Breast epithelium (tissue), 4 donors: ENCODE measurements around the gene FUBP3. TPM values are rescaled to one million over a fixed set of nuclear protein-coding genes. Genes with fewer than 3 reads are reported as not detected.

Experiments
- DNase-seq, 2 donors: peaks; one replicate each; pipeline ENCODE4 v3.0.0-alpha.2; 2019; ENCODE audit warnings: low spot score in 2 of 2
- H3K27ac ChIP-seq, 2 donors: fragments of 200-600 bp; sonication (generic) in 1 of 2; one replicate each; pipeline ENCODE4 v1.5.1; 2016 to 2019; ENCODE audit warnings: mild to moderate bottlenecking in 1 of 2
- H3K27me3 ChIP-seq, 2 donors: fragments of 200-600 bp; sonication (generic) in 1 of 2; one replicate each; pipeline versions ENCODE4 v1.5.1 to v1.6.0; 2017 to 2019; ENCODE audit warnings: control low read depth in 1 of 2, mild to moderate bottlenecking in 1 of 2
- H3K36me3 ChIP-seq: fragments of 200-600 bp; one replicate; pipeline ENCODE4 v1.5.1; 2019
- H3K4me1 ChIP-seq, 2 donors: fragments of 200-600 bp; sonication (generic); one replicate each; pipeline ENCODE4 v1.5.1; 2016 to 2019; ENCODE audit warnings: control low read depth in 1 of 2
- H3K4me3 ChIP-seq, 3 donors: fragments of 200-600 bp; sonication (generic); 1 replicate in 2 of 3; 2 replicates in 1 of 3; pipeline ENCODE4 v1.5.1; 2016 to 2019; ENCODE audit warnings: mild to moderate bottlenecking in 3 of 3, moderate library complexity in 2 of 3
- H3K9me3 ChIP-seq, 2 donors: fragments of 200-600 bp; sonication (generic) in 1 of 2; one replicate each; pipeline ENCODE4 v1.5.1; 2016 to 2019; ENCODE audit warnings: control low read depth in 1 of 2
- POLR2A ChIP-seq: fragments of 450-650 bp; IDR thresholded peaks from one replicate; pipeline ENCODE4 v1.6.1; 2016; ENCODE audit warnings: antibody characterized with exemption, mild to moderate bottlenecking, moderate library complexity
- POLR2AphosphoS5 ChIP-seq, 3 donors: sonication (generic); formaldehyde crosslinking; IDR thresholded peaks; one replicate each; pipeline ENCODE4 v1.6.1; 2017; ENCODE audit warnings: antibody characterized with exemption in 3 of 3
- intact Hi-C: fragments of 100-400 bp; cut with DNase I; formaldehyde crosslinking; loops from one replicate; pipeline ENCODE4 v1.15.1; 2023; ENCODE audit warnings: low total_unique reads
- total RNA-seq, 3 donors: library from RNA; depleted of rRNA; stranded (reverse); fragments of >200 nt; gene quantifications; one replicate each; pipeline ENCODE4 v1.1.0, GENCODE V29; 2016
- TF ChIP-seq, protein P1 (sequence below), 3 donors: fragments of 450-650 bp; IDR thresholded peaks; one replicate each; pipeline ENCODE4 v1.5.1; 2016 to 2017; ENCODE audit warnings: antibody characterized with exemption in 3 of 3, mild to moderate bottlenecking in 3 of 3, moderate library complexity in 3 of 3

Gene FUBP3
- total RNA-seq, 3 donors from 2014 or later: 36.6 to 42.6 (median 38.7) TPM

- intact Hi-C loops: no loop called here
- Histone ChIP-seq H3K36me3 (no peaks in the 10 kb centered on the region), H3K27ac (no peak overlapping the region), H3K27me3 (no peaks in the 10 kb centered on the region), H3K9me3 (no peaks in the 10 kb centered on the region), H3K4me1 (no peaks in the 10 kb centered on the region), H3K4me3 (no peak overlapping the region)
- no peak for DNase-seq
- TF ChIP-seq POLR2AphosphoS5 (IDR thresholded peaks at IDR 0.05): no peak
- no peak for TF ChIP-seq POLR2A
- TF ChIP-seq, protein P1, sequence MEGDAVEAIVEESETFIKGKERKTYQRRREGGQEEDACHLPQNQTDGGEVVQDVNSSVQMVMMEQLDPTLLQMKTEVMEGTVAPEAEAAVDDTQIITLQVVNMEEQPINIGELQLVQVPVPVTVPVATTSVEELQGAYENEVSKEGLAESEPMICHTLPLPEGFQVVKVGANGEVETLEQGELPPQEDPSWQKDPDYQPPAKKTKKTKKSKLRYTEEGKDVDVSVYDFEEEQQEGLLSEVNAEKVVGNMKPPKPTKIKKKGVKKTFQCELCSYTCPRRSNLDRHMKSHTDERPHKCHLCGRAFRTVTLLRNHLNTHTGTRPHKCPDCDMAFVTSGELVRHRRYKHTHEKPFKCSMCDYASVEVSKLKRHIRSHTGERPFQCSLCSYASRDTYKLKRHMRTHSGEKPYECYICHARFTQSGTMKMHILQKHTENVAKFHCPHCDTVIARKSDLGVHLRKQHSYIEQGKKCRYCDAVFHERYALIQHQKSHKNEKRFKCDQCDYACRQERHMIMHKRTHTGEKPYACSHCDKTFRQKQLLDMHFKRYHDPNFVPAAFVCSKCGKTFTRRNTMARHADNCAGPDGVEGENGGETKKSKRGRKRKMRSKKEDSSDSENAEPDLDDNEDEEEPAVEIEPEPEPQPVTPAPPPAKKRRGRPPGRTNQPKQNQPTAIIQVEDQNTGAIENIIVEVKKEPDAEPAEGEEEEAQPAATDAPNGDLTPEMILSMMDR (IDR thresholded peaks at IDR 0.05): no peak
These were observed 13.6 kb upstream of the FUBP3 start for GRCh38 chr9:130565792-130566191.

DNA sequence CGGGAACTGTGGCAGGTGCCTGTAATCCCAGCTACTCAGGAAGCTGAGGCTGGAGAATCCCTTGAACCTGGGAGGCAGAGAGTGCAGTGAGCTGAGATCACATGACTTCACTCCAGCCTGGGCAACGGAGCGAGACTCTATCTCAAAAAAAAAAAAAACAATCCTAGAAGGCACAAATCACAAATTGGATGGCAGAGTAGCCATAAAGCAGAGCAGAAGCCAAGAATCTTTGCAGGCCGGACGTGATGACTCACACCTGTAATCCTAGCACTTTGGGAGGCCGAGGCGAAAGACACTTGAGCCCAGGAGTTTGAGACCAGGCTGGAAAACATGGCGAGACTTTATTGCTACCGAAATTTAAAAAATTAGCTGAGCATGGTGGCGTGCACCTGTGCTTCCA, 9.2 kb upstream of the FUBP3 start:
- intact Hi-C loops: no loop called here
- no peaks in the 10 kb centered on the region for H3K9me3 ChIP-seq
- no peak overlapping the region for H3K4me3 ChIP-seq
- no peak overlapping the region for H3K27ac ChIP-seq
- no peaks in the 10 kb centered on the region for H3K36me3 ChIP-seq
- H3K4me1 ChIP-seq: no peaks in the 10 kb centered on the region
- no peak for DNase-seq
- no peaks in the 10 kb centered on the region for H3K27me3 ChIP-seq
- TF ChIP-seq, protein P1 (IDR thresholded peaks at IDR 0.05): no peak

DNA sequence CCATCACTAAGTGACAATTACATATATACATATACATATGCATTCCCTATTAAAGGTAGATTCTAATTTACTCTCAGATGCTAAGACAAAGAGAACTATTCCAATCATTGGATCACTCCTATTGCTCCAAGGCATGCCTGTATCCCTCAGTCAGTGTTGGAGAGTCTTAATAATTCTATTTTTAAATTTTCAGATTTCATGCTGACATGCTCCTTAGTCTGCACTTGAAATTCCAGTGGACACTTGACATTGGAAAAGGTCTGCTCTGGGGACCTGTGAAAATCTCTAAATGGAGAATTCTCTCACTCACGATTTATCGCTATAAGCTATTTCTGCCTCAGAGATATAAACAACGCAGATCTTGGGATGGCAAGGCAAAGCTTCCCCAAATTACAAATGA, 3.9 kb upstream of the FUBP3 start:
- no peak for DNase-seq
- Histone ChIP-seq H3K27me3 (no peaks in the 10 kb centered on the region), H3K27ac (no peak overlapping the region), H3K4me3 (no peak overlapping the region), H3K36me3 (no peaks in the 10 kb centered on the region), H3K9me3 (no peaks in the 10 kb centered on the region), H3K4me1 (peaks cover 1 to 4% of the 10 kb centered on the region in 2 donors)
- TF ChIP-seq POLR2AphosphoS5 (IDR thresholded peaks at IDR 0.05) (no peak), POLR2A (no peak)
- TF ChIP-seq, protein P1 (IDR thresholded peaks at IDR 0.05): no peak
- intact Hi-C loops: no loop called here

DNA sequence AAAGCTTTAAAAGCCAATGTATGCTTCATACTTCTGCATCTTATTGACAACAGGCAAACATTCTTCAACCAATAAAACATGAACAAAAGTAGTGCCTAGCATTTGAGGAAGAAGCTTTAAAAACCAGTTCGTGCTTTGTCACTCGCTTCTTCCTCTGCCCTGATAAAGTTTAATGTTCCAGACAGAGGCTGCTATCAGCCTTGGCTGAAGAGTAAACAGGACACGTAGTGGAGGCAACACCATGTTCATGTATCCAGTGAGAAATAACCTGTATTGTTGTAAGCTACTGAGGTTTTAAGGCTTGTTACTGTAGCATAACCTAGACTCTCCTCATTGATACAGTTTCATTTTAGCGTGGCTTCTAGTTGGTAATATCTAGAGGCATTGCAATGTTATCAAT, 3.2 kb upstream of the FUBP3 start:
- no peak for TF ChIP-seq POLR2A
- TF ChIP-seq, protein P1 (IDR thresholded peaks at IDR 0.05): no peak
- no peak for DNase-seq
- Histone ChIP-seq H3K27ac (no peak overlapping the region), H3K27me3 (no peaks in the 10 kb centered on the region), H3K36me3 (no peaks in the 10 kb centered on the region), H3K4me1 (peaks cover 5 to 10% of the 10 kb centered on the region in 2 donors), H3K9me3 (no peaks in the 10 kb centered on the region), H3K4me3 (no peak overlapping the region)
- intact Hi-C loops: no loop called here

DNA sequence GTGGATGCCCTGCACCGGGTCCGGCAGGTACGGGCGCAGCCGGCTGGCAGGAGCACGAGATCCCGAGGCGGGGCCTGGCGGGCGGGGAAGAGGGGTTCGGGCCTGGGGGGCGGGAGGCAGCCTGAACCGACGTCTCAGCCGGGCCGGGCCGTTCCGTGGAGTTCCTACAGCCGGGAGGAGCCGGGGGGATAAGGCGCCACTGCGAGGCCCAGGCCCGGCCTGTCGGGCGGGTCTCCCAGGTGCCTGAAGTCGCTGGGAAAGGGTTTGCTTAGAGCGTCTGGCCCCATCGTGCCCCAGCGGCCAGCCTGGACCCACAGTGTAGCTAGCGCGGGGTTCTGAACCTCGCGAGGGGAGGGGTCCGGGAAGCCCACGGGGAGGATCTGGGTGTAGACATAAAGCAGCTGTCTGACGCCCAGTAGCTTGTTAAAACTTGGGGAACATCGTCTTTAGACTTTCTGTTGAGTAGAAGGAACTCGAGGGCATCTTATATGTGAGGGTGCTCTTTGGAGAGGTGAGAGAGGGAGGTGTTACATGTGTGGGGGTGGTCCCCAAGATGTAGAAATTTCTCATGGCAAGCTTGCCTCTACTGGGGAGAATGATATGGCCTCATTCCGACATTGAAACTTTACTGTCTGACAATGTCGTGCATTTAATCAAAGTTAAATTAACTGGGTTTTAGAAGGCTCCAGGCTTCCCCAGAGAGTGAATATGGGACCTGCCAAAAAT, 524 bp downstream of the FUBP3 start:
- H3K9me3 ChIP-seq: no peaks in the 10 kb centered on the region
- intact Hi-C loops: no loop called here
- peak overlapping the region; percentile 89 to 93 (median 90) for H3K4me3 ChIP-seq
- no peak for DNase-seq
- peaks cover 5 to 10% of the 10 kb centered on the region in 2 donors for H3K4me1 ChIP-seq
- H3K27me3 ChIP-seq: no peaks in the 10 kb centered on the region
- peak overlapping the region; percentile 85 to 93 for H3K27ac ChIP-seq
- TF ChIP-seq POLR2A (no peak), POLR2AphosphoS5 (IDR thresholded peaks at IDR 0.05) (no peak)
- TF ChIP-seq, protein P1 (IDR thresholded peaks at IDR 0.05): no peak
- no peaks in the 10 kb centered on the region for H3K36me3 ChIP-seq
